ENCODE data around the gene GSTO2.
A peak's percentile ranks its signal among the peaks of the same experiment; 100 is the strongest.

GSTO2 gene

DNA sequence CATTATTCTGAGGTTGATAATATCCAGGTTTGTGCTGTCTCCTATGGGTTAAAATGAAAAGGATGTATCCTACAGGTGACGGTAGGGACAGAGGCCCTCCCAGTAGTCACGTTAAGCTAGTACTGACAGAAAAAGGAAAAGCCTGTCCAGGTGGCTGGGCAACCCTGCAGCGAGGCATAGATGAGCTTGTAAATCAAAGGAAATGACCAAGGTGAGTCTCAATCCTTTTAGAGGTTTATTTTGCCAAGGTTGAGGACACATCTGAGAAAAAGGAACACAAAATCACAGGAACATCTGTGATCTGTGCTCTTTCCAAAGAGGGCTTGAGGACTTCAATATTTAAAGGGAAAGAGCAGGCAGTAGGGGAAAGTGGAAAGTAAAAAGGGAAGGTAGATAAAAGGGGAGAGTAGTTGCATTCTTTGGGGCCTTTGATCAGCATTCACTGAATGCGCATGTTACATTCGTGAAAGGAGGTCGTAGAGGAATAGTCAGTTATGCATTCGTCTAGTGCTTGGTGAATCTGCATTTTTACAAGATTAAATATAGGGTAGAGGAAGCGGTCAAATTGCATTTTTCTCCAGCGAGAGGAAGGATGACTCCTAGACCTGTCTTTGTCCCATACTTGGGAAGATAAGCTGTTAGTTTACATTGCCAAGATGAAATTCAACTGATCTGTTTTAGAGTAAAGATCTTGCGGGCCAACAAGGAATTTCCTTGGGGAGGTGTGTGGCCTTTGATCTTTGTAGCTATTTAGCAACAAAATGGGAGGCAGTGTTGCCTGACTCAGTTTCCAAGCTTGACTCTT lies 15.2 kb upstream of the GSTO2 start:
- DNase-seq: no peak

DNA sequence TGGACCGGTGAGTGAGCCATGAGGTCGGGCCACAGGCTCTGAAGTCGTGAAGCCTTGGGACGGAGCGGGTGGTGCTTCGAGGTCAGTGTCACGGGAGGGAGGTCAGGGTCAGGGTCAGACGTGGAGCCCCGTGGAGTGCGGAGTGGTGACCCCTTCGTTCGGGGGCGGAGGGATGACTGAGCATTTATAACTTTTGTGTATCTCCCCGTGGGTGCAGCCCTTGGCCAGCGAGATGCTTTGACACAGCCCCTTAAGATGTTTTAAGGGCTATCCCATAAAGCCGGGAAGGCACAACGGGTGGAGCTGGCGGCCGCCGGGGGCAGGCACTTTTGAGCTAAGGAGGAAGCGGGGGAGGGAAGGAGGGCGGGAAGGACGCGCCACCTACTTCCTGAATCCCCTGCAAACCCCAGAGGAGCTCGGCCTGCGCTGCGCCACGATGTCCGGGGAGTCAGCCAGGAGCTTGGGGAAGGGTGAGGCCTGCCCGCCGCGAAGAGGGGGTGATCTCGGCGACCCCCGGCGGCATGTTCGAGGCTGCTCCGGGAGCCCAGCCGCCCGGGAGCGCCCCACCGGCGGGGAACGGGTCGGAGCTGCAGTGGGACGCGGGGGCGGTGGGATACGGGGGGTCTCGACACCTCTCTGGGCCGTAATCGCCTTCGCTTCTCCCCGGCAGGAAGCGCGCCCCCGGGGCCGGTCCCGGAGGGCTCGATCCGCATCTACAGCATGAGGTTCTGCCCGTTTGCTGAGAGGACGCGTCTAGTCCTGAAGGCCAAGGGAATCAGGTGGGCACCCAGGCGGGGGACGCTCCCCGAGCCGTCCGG lies 14.3 kb upstream of the GSTO2 start, which contains the start of gene GSTO1:
GSTO1 (plus strand) TSS at position 400 of the 818 bp plus-strand sequence; CDS start at position 437, 37 bp downstream.
- DNase-seq: peak; percentile 88

DNA sequence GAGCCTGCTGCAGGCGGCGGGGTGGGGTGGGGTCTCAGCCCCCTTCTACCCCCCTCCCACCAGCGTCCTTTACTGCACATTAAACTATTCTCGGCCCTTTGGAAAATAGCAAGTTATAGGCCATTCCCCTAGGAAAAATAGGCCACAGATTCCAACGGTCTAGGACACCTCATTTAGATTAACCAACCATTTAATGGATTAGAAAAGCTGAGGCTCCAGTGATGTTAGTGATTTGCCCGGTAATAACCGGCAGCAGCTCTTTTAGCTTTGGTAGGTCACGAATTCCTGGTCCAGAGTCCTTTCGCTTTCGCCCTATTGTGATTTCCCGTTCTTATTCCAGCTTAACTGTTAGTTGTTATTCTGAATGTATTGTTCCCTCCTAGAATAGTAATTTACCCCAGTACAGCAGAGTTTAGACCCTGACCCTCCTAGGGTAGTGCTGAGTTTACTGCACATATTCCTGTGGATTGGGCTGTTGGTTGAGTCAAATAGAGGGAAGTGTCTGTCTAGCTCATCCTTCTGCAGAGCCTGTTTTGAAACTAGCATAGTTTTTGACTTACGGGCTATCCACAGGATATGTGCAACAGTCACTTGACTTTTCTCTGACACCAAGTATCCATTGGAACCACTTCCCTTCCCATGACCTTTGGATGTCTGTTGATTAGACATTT lies 13.5 kb upstream of the GSTO2 start:
- peak; percentile 87 for DNase-seq

DNA sequence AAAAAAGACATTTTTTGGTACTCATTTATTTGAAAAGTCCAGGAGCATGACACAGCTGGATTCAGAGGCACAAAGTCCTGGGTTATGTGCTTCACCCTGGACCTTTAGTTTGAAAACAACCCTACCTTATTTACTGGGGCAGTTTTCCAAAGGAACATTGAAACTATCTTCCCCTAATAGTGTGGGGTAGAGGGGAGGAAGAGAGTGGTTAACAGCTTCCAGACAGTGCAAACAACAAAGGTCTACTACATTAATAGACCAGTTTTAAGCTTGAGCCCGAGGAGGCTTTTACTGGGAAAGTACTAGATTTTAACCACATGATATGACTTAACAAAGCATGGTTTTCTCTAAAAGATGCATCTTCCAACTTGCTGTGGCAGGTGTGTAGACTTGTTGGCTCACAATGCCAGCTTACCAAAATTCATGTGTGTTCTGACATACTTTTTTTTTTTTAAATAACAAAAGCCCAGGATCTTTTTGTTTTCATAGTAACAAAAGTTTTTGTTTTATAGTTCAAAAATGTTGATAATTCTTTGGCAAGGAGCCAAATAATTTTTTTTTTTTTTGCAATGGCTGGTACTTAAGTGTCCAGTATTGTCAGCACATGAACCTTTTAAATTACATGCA lies 12.5 kb upstream of the GSTO2 start:
- DNase-seq: peak; percentile 42

DNA sequence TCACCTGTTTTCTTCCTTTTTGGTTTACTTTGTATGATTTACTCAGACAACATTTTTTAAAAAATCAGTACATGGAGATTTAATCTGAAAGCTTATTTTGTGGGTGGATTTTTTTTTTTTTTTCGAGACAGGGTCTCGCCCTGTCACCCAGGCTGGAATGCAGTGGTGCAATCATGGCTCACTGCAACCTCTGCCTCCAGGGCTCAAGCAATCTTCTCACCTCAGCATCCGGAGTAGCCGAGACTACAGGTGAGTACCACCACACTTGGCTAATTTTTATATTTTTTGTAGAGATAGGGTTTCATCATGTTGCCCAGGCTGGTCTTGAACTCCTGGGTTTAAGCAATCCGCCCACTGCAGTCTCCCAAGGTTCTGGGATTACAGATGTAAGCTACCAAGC lies 11.7 kb upstream of the GSTO2 start:
- no peak for DNase-seq

DNA sequence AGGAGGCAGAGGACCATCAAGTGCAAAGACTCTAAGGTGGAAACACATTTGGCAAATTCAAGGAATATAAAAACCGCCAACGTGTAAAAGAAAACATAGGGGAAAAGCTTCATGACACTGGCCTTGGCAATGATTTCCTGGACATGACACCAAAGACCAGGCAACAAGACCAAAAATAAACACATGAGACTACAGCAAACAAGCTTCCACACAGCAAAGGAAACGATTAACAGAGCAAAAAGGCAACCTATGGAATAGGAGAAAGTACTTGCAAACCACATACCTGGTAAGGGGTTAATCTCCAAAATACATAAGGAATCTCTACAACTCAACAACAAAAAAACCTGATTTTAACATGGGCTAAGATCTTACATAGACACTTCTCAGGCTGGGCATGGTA lies 10.8 kb upstream of the GSTO2 start:
- no peak for DNase-seq

DNA sequence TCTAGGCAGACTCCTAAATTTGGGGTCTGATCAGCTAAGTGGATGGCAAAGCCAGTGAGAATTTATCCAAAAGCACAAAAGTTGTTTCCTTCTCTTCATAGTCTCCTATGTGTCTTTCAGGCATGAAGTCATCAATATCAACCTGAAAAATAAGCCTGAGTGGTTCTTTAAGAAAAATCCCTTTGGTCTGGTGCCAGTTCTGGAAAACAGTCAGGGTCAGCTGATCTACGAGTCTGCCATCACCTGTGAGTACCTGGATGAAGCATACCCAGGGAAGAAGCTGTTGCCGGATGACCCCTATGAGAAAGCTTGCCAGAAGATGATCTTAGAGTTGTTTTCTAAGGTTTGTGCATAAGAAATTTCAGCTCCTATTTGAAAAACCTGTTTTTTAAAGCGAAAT lies 9.5 kb upstream of the GSTO2 start:
- no peak for DNase-seq

DNA sequence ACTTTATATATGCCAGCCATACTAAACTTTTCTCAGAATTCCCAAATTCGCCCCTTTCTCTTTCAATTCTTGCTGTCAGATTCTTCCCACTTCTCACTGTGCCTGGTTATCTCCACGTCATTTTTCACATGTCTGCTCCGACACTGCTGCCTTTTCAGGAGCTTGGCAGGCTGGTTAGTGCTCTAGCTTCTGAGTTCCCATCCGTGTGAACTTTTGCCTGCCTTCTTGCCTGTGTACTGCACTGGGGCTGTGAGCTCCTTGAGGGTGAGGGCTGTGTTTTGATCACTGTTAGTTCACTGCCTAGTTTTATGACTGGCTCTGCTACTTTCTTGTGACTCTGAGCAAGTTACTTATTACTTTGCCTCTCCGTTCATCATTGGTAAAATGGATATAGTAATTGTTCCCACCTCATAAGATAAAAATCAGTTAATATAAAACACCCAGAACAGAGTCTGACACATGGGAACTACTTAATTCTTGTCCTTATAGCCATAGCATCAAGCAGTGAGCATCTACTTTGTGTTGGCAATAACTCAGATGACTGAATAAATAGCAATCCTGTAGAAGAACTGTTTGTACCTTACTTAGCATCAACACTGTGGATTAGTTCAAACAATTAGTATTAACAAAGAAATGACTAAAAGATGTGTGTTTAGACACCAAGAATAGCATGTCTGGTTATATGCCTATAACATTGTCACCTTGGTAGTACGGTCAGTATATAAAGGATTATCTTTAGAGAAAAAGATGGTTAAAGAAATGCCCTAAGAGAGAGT lies 8.8 kb upstream of the GSTO2 start:
- DNase-seq: no peak

DNA sequence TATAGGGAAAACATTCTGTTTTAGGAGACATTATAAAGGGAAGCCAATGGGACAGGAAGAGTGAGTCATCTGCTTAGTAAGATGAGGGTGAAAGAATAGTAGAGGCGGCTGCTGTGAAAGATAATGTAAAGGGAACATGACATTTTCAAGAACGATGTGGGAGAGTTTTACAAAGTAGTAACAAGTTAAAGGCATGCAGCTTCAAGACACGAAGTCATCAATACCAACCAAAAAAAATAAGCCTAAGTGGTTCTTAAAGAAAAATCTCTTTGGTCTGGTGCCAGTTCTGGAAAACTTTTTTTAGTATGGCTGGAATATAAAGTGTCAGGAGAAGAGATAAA lies 8.2 kb upstream of the GSTO2 start:
- DNase-seq: peak; percentile 69

DNA sequence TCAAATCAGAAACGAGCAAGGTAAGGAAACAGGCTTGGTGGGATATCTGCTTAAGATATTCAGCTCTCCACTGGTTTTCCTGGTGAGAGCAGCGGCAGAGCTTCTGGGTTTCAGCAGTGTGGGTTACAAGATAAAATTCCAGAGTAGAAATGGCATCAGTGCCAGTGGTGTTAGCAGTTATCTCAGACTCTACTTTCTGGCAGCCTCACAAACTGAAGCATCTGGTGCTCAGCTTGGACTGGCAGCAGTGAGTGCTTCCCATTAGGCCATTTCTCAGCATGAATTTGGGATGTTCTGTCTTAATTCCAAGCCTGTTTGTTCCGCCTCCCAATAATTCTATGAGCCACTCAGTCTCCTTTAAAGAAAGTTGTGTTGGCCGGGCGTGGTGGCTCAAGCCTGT lies 6.9 kb upstream of the GSTO2 start:
- DNase-seq: no peak

DNA sequence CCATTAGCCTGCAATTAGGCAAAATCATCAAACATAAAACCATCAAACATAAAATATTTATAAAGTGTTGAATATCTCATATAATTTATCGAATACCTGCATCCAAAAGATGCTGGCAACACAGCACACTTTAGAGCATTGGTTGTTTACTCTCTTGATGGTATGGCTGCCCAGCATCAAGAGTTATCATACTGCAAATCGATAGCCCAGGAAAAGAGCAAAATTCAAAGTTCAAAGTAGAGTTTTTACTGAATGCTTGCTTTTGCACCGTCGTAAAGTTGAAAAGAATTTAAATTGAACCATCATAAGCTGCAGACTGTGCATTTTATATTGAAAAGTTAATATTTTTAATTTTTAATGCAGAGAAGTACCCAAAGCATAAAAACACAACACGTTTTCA lies 4.2 kb upstream of the GSTO2 start:
- DNase-seq: no peak

DNA sequence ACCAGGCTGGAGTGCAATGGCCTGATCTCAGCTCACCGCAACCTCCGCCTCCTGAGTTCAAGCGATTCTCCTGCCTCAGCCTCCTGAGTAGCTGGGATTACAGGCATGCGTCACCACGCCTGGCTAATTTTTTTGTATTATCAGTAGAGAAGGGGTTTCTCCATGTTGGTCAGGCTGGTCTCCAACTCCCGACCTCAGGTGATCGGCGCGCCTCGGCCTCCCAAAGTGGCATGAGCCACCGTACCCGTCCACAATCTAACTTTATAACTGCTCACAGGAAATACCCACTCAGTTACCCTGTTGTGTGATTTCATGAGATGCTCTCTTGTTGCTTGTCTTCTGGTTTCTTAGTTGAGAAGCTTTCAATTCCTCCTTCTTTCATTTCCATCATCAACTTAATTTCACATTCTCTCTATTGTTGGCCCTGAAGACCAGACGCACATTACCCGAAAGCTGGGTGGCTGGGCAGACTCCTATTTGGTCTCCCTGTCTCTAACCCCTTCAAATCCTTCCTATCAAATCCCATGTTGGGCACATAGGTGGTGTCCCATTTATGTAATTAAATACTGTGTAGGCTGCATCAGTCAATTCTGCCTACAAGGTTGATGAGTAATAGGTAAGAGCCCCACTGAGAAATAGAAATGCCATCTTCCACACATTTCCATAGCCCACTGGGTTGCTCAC lies 1.1 kb upstream of the GSTO2 start:
- no peak for DNase-seq

DNA sequence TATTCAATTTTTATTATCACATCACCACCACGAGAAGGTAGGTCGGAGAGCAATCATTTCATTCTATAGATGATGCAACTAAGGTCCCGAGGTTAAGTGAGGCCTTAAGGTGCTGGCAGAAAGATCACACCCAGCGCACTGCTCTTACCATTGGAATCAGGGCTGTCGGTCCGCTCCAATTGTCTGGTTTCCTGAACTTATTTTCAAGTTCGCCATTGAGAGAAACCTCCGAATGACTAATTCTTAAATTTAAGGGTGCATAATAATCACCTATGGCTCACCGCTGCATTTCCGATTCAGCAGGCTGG lies 625 bp upstream of the GSTO2 start:
- peak; percentile 68 for DNase-seq

DNA sequence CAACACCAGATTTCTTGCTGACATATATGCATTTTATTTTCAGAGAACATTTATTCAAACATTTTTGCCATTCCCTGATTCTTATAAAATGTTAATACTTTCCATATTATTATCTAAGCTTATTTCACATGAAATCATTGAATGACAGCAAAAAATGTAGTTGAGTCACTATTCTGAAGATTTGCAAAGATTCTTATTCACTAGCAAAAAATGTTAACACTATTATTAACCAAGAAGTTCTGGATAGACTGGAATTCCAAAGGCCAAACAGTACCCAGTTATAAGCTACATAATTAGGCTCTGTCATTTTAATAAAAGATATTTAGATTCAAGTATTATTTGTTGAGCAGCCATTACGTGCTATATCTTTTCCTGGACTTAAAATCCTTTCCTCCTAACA lies 4.3 kb downstream of the GSTO2 start:
- DNase-seq: no peak

DNA sequence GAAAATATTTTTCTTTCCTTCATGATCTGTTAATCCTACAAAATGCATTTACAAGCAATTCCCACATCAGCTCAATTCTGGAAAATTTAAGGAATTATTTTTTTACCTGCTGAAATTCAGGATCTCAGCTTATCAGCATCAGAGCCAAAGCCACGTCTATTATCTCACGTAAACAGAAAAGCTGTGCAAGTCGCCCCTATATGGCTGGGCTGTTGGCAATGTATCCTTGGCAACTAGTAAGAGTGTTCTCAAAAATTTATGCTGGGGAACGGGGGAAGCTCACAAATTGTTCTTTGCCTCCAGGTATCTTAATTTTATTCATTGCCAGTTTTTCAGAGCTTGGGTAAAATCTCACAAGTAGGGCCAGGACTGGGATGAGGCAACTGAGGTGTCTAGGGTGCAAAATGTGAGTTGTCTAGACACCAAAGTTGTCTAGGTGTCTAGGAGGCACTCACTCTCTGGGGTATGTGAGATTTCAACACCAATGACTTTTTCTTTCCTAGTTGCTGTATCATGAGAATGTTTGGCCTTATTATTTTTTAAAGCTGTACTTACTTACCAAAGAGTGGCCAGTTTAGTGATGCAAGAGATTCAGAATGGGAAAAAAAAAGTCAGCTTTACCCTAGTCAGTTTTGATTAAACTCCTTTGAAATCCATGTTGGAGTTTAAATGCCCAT lies 5.1 kb downstream of the GSTO2 start:
- DNase-seq: peak; percentile 41

DNA sequence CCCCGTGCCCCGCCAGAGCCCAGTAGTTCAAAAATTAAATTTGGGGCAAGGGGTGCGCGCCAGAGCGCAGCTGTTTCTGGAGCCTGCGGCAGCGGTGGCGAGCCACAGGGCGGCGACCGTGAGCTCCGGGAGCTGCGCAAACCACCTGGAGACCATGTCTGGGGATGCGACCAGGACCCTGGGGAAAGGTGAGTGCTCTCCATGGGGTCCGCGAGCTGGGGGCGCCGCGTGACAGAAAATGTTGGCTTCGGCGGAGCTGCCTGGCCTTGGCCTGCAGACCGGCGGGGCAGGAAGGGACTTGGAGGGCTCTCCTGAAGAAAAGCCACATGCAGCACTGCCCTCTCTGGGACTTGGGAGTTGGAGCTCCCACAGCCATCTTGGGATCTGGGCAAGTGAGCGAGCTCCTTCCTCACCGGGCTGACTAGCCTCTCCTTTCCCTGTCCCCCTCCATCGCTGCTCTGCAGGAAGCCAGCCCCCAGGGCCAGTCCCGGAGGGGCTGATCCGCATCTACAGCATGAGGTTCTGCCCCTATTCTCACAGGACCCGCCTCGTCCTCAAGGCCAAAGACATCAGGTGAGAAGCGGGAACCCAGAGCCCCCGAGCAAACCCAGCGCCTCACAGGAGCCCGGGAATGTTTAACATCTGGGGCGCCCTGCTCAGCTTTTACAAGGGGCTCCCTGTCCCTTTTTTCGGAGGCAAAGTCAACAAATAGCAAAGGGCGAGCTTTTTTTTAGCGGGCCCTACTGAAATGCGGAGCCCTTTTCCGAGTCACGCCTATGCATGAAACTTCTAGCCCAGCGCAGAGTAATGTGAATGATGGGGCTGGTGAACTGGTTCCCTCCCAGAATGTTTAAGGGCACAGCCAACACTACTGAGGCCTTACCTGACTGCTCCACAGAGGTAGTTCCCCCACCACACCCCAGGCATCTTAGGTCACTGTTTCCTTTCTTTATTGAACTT lies 6.1 kb downstream of the GSTO2 start:
- peak; percentile 57 for DNase-seq

DNA sequence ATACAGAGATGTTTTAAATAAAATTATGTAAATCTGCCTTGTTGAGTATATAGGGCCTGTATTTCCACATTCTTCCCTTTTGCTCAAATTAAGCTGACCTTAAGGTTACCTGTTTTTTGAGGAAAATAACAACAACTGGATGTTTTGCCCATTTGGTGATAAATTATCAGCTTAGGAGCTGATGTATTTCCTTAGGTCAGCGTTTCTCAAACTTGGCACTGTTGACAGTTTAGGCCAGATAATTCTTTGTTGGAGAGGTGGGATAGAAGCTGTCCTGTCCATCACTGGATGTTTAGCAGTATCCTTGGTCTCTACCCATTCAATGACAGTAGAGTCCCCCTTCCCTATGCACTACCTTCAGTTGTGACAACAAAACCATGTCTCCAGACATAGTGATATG lies 7.2 kb downstream of the GSTO2 start:
- DNase-seq: no peak

DNA sequence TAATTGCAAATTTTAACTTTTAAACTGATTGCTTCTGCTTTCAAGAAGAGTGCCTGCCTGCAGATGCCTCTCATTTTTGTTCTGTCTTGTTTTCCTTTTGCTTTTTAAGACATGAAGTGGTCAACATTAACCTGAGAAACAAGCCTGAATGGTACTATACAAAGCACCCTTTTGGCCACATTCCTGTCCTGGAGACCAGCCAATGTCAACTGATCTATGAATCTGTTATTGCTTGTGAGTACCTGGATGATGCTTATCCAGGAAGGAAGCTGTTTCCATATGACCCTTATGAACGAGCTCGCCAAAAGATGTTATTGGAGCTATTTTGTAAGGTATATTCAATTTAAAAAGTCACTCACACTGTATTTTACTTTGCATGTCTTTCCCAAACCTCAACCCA lies 8.8 kb downstream of the GSTO2 start:
- no peak for DNase-seq

DNA sequence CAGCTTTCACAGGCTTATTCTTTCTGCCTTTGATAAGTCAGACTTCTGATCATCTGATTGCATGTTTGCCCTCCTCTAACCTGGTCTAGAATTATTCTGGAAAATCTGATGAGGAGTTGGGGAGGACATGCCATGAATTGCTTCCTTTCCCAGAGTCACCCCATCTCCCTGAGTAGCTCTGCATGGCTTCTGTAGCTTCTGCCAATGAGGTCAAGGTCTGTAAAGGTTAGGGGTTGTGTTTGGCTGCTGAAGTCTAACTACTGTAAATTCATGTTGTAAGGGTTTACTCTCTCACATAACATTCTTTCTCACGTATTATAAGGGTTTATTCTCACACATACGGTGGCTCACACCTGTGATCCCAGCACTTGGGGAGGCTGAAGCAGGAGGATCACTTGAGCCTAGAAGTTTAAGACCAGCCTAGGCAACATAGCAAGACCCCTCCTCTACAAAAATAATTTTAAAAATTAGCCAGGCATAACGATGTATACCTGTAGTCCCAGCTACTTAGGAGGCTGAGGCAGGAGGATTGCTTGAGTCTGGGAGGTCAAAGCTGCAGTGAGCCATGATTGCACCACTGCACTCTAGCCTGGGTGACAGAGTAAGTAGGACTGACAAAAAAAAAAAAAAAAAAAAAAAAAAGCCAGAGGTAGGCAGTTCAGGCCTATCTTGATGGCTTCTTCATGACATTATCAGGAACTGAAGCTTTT lies 10.7 kb downstream of the GSTO2 start:
- DNase-seq: no peak

DNA sequence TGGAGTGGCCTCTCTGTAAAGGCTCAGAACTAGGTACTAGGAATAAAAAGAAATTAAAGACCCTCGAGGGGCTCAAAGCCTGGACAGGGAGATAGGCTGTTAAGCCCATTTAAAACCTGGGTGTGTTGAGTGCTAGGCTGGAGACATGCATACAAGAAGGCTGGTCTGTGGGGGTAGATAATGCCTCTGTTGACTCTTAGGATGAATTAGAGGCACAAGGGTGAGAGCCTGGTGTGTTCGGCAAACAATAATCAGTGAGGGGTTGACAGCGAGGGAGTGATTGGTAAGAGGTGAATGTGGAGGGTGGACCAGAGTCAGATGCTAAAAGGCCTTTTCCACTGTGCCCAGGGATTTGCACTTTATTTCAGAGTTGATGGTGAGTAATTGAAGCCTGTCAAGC lies 12.7 kb downstream of the GSTO2 start:
- no peak for DNase-seq
